ENCODE data around the gene ZBP1.

ZBP1 gene

DNA sequence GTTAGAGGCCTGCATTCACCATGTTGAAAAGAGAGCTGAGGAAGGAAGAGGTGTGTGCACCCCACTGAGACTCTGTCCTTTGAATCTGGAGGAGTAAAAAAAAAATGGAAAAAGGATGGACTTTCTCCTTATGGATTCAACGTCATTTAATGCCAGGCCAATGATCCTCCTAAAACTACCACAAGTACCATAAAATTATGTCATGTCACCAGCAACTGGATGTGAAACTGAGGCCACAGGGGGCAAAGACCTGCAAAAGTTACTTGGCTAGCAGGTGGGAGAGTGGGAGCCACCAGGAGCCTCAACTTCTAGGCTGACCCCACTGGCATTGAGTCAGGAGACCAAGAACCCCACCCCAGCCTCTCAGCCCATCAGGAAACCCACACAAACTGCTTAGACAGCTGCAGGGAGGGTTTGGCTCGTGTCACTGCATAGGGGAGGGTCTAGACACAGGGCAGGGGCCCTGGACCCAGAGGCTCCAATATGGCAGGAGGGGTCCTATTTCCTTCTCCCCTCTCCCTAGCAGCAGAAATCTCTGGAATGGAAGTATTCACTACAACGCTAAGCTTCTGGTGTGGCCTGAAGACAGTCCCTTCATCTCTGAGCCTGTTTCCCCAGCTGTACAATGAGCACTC, 48.3 kb downstream of the ZBP1 start:
- DNase-seq (ENCODE audit: low read depth) = no peak

GRCh38 chr20:57570920-57571319, 49.3 kb downstream of the ZBP1 start:
- no peak for DNase-seq (ENCODE audit: low read depth)

DNA sequence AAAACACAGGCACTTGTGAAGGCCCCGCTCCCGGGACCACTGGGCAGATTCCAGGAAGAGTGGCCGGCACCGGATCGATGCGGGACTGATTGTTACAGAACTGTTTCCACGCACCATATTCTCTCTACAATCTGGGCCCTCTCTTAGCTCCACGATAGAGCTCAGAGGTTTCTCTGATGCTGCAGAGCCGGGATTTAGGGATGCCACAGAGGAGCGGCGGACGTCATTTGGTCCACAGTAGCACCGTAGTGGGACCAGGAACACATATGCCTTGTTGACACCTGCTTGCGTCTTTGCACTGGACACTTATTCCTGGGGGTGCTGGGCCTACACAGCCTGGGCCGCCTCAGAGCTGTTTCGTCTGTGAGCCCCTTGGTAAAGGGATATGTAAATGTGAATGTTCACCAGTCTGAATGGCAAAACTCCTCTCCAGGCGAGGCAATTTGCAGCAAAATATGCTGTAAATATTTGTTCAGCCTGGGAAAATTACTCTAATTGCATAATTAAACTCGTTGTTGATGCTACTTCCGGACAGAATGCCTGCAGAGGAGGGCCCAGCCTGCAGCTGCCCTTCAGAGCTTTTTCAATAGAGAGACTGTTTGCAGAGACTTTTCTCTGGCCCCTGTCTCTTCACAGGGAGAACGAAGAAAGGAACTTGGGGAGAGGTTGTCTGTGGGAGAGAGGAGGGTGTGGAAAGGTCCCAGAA, 49.9 kb downstream of the ZBP1 start:
- DNase-seq (ENCODE audit: low read depth) = no peak

DNA sequence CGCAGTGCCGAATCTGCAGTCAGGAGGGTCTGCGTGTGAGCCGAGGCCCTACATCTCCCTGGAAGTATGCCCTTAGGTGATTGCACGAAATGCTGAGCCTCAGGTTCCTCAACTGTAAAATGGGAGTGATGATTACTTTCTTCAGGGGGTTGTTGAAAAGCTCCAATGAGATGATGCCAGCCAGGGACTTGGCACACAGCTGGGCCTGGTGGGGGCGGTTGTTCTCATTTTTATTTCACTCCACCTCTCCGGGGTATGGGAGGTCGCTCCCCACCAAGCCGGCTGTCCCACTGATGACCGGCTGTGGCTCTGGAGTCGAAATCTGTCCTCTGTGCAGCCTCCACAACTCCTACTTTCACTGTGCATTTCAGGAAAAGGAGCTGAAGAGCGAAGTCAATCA, 51.3 kb downstream of the ZBP1 start:
- no peak for DNase-seq (ENCODE audit: low read depth)

- DNase-seq (ENCODE audit: low read depth) = no peak
Observed at GRCh38 chr20:57568088-57568896, 51.9 kb downstream of the ZBP1 start.

GRCh38 chr20:57567471-57568079, 52.7 kb downstream of the ZBP1 start:
- DNase-seq (ENCODE audit: low read depth) = no peak

- no peak for DNase-seq (ENCODE audit: low read depth)
Observed at GRCh38 chr20:57566803-57567459, 53.3 kb downstream of the ZBP1 start.

DNA sequence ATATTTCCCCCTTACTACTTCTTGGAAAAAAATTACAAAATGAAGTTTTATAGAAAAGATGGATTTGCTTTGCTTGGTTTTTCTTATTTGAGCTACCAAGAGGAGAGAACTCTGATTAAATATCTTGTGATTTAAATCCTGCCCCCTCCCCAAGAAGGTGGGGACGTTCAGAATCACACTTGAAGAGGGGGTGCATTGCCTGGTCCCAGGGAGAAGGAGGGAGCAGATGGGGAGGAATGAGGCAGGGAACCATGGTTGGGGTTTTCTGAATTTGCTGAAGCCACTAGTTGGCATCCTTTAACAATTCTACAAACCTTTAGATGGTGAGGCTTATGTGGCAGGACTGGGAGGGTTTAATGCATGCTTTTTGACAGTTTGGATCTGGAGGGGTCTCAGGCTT, 53.8 kb downstream of the ZBP1 start:
- no peak for DNase-seq (ENCODE audit: low read depth)

DNA sequence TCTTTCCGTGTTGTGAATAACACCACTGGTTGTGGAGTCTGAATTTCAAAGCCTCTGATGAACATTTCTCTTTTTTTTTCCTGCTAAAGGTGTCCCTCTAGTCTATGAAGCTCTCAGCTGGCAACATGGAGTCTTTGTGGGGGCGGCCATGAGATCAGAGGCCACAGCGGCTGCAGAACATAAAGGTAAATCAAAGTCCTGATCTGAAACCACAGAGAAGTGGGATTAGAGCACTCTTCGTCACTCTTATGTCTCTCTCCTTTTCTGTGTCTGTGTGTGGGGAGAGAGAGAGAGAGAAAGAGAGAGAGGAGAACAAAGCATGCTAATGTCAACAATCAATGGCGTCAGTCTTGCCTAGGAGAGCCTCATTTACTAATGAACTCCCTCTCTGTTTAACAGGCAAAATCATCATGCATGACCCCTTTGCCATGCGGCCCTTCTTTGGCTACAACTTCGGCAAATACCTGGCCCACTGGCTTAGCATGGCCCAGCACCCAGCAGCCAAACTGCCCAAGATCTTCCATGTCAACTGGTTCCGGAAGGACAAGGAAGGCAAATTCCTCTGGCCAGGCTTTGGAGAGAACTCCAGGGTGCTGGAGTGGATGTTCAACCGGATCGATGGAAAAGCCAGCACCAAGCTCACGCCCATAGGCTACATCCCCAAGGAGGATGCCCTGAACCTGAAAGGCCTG, 55.1 kb downstream of the ZBP1 start:
- DNase-seq (ENCODE audit: low read depth) = no peak

GRCh38 chr20:57564180-57564802, 55.9 kb downstream of the ZBP1 start:
- no peak for DNase-seq (ENCODE audit: low read depth)

DNA sequence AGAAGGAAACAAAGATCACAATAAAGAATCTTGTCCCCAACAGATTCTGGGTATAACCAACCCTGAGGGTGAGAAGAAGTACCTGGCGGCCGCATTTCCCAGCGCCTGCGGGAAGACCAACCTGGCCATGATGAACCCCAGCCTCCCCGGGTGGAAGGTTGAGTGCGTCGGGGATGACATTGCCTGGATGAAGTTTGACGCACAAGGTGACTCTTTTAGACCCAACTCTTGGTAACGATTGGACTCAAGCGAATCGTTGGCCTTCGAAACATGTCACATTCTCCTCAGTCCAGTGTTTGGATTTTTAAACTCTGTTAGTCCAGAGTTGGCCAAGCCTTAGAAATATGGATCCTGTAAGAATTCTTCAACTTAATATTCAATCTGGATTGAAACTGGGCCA, 56.7 kb downstream of the ZBP1 start:
- DNase-seq (ENCODE audit: low read depth) = no peak

- no peak for DNase-seq (ENCODE audit: low read depth)
Observed at GRCh38 chr20:57562541-57563465, 57.4 kb downstream of the ZBP1 start.

DNA sequence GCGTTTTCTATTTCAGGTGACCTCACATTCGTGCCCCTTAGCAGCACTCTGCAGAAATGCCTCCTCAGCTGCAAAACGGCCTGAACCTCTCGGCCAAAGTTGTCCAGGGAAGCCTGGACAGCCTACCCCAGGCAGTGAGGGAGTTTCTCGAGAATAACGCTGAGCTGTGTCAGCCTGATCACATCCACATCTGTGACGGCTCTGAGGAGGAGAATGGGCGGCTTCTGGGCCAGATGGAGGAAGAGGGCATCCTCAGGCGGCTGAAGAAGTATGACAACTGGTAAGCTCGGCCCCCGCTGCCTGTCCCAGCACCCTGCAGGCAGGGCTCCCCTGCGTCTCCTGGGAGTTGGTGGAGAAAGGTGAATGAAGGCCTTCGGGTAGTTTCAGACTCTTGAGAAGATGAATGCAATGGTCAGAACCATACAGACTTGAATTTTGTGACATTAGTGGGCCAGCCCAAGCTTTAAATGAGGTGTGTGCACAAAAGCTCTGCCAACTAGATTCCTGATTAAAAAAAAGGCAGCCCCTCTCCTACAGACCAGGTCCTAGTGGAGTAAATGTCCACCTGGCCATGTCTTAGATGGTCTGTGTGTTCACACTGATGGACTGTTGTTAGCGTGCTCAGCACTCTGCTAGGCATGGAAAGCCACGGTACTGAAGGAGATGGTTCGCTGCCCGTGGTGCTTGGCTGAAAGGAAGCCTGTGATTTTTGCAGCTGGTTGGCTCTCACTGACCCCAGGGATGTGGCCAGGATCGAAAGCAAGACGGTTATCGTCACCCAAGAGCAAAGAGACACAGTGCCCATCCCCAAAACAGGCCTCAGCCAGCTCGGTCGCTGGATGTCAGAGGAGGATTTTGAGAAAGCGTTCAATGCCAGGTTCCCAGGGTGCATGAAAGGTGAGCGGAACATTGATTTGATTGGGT, 58.6 kb downstream of the ZBP1 start:
- DNase-seq (ENCODE audit: low read depth) = no peak

DNA sequence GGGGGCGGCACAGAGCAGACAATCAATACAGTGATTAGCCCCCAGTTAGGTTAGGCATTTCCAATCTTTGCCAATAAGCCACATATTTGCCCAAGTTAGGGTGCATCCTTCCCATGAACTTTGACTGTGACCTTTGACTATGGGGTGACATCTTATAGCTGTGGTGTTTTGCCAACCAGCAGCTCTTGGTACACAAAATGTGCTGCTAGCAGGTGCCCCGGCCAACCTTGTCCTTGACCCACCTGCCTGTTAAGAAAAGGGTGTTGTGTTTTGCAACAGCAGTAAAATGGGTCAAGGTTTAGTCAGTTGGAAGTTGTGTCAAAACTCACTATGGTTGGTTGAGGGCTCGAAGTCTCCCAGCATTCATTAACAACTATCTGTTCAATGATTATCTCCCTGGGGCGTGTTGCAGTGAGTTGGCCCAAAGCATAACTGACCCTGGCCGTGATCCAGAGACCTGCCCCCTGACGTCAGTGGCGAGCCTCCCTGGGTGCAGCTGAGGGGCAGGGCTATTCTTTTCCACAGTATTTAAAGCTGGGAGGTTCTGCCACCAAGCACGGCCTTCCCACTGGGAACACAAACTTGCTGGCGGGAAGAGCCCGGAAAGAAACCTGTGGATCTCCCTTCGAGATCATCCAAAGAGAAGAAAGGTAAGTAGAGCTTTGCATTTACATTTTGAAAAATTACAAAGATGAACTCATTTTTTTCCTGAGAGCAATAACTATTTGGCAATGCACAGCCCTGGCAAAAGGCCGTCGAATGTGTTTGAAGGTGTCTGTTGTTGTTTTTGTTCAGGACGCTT, 59.5 kb downstream of the ZBP1 start, which contains the start of gene PCK1:
TSS of gene PCK1 (plus strand) at position 557 of the 802 bp plus-strand sequence. CDS start 302 bp downstream, outside the sequence.
- DNase-seq (ENCODE audit: low read depth) = no peak

GRCh38 chr20:57559658-57560553, 60.3 kb downstream of the ZBP1 start:
- no peak for DNase-seq (ENCODE audit: low read depth)

GRCh38 chr20:57559289-57559634, 61.0 kb downstream of the ZBP1 start:
- DNase-seq (ENCODE audit: low read depth) = no peak

All from HS-27A (cell line).